Testis (tissue), 3 donors: ENCODE measurements around the gene CR1L. TPM values are rescaled to one million over a fixed set of nuclear protein-coding genes. Genes with fewer than 3 reads are reported as not detected.
"Not testable (repeated sequence)": the region's sequence is repeated elsewhere in the genome, so short reads cannot be mapped to it uniquely, and the experiment has no call there.

Experiments used
- DNase-seq: peaks from one replicate; pipeline ENCODE4 v3.0.0-alpha.2; 2019
- H3K27ac ChIP-seq, 2 donors: fragments of 200-600 bp; sonication (generic); one replicate each; pipeline ENCODE4 v1.5.1; 2019
- H3K27me3 ChIP-seq: fragments of 200-600 bp; sonication (generic); one replicate; pipeline ENCODE4 v1.5.1; 2019
- H3K36me3 ChIP-seq: fragments of 200-600 bp; sonication (generic); one replicate; pipeline ENCODE4 v1.5.1; 2017; ENCODE audit warnings: low read depth; ENCODE audit errors: missing control alignments
- H3K4me1 ChIP-seq: fragments of 200-600 bp; sonication (generic); one replicate; pipeline ENCODE4 v1.5.1; 2019
- H3K4me3 ChIP-seq, 2 donors: fragments of 200-600 bp; sonication (generic); one replicate each; pipeline ENCODE4 v1.5.1; 2017 to 2019
- H3K9me3 ChIP-seq: fragments of 200-600 bp; sonication (generic); one replicate; pipeline ENCODE4 v1.5.1; 2017
- CTCF ChIP-seq, 3 experiments: fragments of 450-650 bp in 2 of 3; fragments of 200-600 bp in 1 of 3; sonication (generic) in 1 of 3; IDR thresholded peaks; one replicate each; pipeline ENCODE4 v1.5.1; 2016 to 2019; ENCODE audit warnings: antibody characterized with exemption in 3 of 3, mild to moderate bottlenecking in 2 of 3, moderate library complexity in 1 of 3
- POLR2A ChIP-seq: fragments of 450-650 bp; IDR thresholded peaks from one replicate; pipeline ENCODE4 v1.6.1; 2017; ENCODE audit warnings: antibody characterized with exemption, mild to moderate bottlenecking, moderate library complexity
- WGBS, 2 donors: methylation state at CpG; one replicate each; pipeline ENCODE4 v1.1.5; 2018; 5-methylcytosine and 5-hydroxymethylcytosine counted together
- intact Hi-C: fragments of 100-400 bp; cut with DNase I; formaldehyde crosslinking; loops from one replicate; pipeline ENCODE4 v1.15.1; 2023; ENCODE audit warnings: low total_unique reads
- polyA plus RNA-seq: library from polyadenylated mRNA; stranded (reverse); fragments of 350-450 nt; fragmentation: Illumina TruSeq; extraction: RNeasy Lipid Tissue Mini Kit (QIAGEN cat#74804); gene quantifications from one replicate; pipeline ENCODE4 v1.2.3, GENCODE V29; 2014; ENCODE audit warnings: low read depth, low replicate concordance; ENCODE audit not compliant: insufficient read depth
- total RNA-seq, 2 donors: library from RNA; depleted of rRNA; stranded (reverse); fragments of >200 nt; gene quantifications; one replicate each; pipeline ENCODE4 v1.2.3, GENCODE V29; 2016

CR1L gene
- total and polyA plus RNA-seq, 3 donors from 2014 or later, result not detected

GRCh38 chr1:207639362-207639761 is 5.6 kb upstream of the CR1L start:
- H3K27ac ChIP-seq, DNase-seq, H3K9me3 ChIP-seq, intact Hi-C loops, H3K27me3 ChIP-seq, H3K4me3 ChIP-seq, H3K36me3 ChIP-seq, H3K4me1 ChIP-seq: not testable (repeated sequence)
- WGBS, 2 donors, result 66 to 69% methylated on average over 5 of the region's 5 CpGs

GRCh38 chr1:207644166-207644851 is 624 bp upstream of the CR1L start:
- intact Hi-C loops, result no loop called here
- no peaks in the 10 kb centered on the region for H3K27me3 ChIP-seq
- WGBS, 2 donors, result 8 to 31% methylated on average over 9 of the region's 9 CpGs
- peak overlapping the region; percentile 43 to 54 for H3K4me3 ChIP-seq
- no peak for TF ChIP-seq CTCF (IDR thresholded peaks at IDR 0.05)
- no peak for DNase-seq
- no peaks in the 10 kb centered on the region for H3K9me3 ChIP-seq
- no peaks in the 10 kb centered on the region for H3K36me3 ChIP-seq
- H3K4me1 ChIP-seq, result peaks cover 6% of the 10 kb centered on the region
- H3K27ac ChIP-seq, result no peak overlapping the region

- H3K4me3 ChIP-seq, result peak overlapping the region; percentile 43 to 54
- no peaks in the 10 kb centered on the region for H3K36me3 ChIP-seq
- peaks cover 6% of the 10 kb centered on the region for H3K4me1 ChIP-seq
- intact Hi-C loops, result no loop called here
- 69 to 83% methylated on average over 1 to 17 of the region's 17 CpGs for WGBS, 2 donors
- H3K27me3 ChIP-seq, result no peaks in the 10 kb centered on the region
- TF ChIP-seq CTCF (IDR thresholded peaks at IDR 0.05) (no peak), POLR2A (no peak)
- no peak for DNase-seq
- no peaks in the 10 kb centered on the region for H3K9me3 ChIP-seq
- H3K27ac ChIP-seq, result no peak overlapping the region
These were observed 725 bp downstream of the CR1L start for GRCh38 chr1:207645635-207646081.

GRCh38 chr1:207646171-207646570 is 1.2 kb downstream of the CR1L start:
- H3K4me3 ChIP-seq, result no peak overlapping the region
- no peak overlapping the region for H3K27ac ChIP-seq
- H3K36me3 ChIP-seq, result no peaks in the 10 kb centered on the region
- DNase-seq, result no peak
- intact Hi-C loops, result no loop called here
- TF ChIP-seq CTCF (IDR thresholded peaks at IDR 0.05), result no peak
- TF ChIP-seq POLR2A, result no peak
- peaks cover 6% of the 10 kb centered on the region for H3K4me1 ChIP-seq
- H3K27me3 ChIP-seq, result no peaks in the 10 kb centered on the region
- no peaks in the 10 kb centered on the region for H3K9me3 ChIP-seq

GRCh38 chr1:207646944-207647579 is 2.1 kb downstream of the CR1L start:
- Histone ChIP-seq H3K27ac (no peak overlapping the region), H3K4me1 (peaks cover 6% of the 10 kb centered on the region), H3K27me3 (no peaks in the 10 kb centered on the region), H3K4me3 (no peak overlapping the region), H3K9me3 (no peaks in the 10 kb centered on the region), H3K36me3 (no peaks in the 10 kb centered on the region)
- TF ChIP-seq POLR2A (no peak), CTCF (IDR thresholded peaks at IDR 0.05) (no peak)
- intact Hi-C loops, result no loop called here
- no peak for DNase-seq
- WGBS, 2 donors, result 51 to 61% methylated on average over 4 of the region's 4 CpGs
